K562 (cell line): ENCODE results near the gene STYXL1. TPM values are rescaled to one million over a fixed set of nuclear protein-coding genes. Genes with fewer than 3 reads are reported as not detected.
A peak's percentile ranks its signal among the peaks of the same experiment; 100 is the strongest.

Experiments used
- ATAC-seq: fragments of 200-7000 bp; cut with Tn5 transposase; 3 replicates; pipeline ENCODE4 v1.9.1; 2020; ENCODE audit warnings: moderate library complexity
- BruUV-seq: library from RNA; stranded (reverse); fragments of 400-500 nt; replicated peaks from 2 replicates; lab custom pipeline; 2021; lab: Mats Ljungman, UMichigan
- CTCF ChIA-PET: fragments of 300-600 bp; formaldehyde crosslinking; extraction: SDS; loops from one replicate; lab custom pipeline; 2021; ENCODE audit warnings: low intra/inter-chr PET ratio; lab: Yijun Ruan, JAX
- POLR2A ChIA-PET: fragments of 300-600, 350-650 bp; sonication (Branson Sonifier 250); formaldehyde crosslinking; extraction: SDS; loops from one replicate; lab custom pipeline; 2021; ENCODE audit warnings: antibody characterized with exemption, inconsistent platforms; lab: Yijun Ruan, JAX
- DNase-seq, 4 experiments: peaks; one replicate each; pipeline versions ENCODE4 v3.0.0 to v3.0.0-alpha.2; 2011 to 2018; ENCODE audit warnings: low spot score in 3 of 4, mixed read lengths in 3 of 4; ENCODE audit errors: extremely low read depth in 1 of 4
- FAIRE-seq: peaks from 2 replicates; lab custom pipeline; 2011; peaks lifted over from hg19 to GRCh38; lab: Jason Lieb, UNC
- H2AFZ ChIP-seq: 2 replicates; pipeline ENCODE4 v1.6.0; 2011; ENCODE audit warnings: low read depth, low read length, control low read depth, inconsistent platforms
- H3K27ac ChIP-seq: fragments of 200-600 bp; 3 replicates; pipeline ENCODE4 v1.8.0; 2011; ENCODE audit warnings: low read depth, mild to moderate bottlenecking, control low read depth, inconsistent platforms, low read length, moderate library complexity, mixed read lengths; ENCODE audit errors: extremely low read depth
- H3K27me3 ChIP-seq, 2 experiments: fragments of 300-600 bp in 1 of 2; 2 replicates in 1 of 2; 3 replicates in 1 of 2; pipeline versions ENCODE4 v1.6.0 to v1.8.0; 2011; ENCODE audit warnings: inconsistent platforms in 2 of 2, low read length in 2 of 2, mild to moderate bottlenecking in 1 of 2, mixed read lengths in 1 of 2, moderate library complexity in 1 of 2; ENCODE audit not compliant: control insufficient read depth in 2 of 2, insufficient read depth in 2 of 2
- H3K36me3 ChIP-seq: fragments of 300-600 bp; 3 replicates; pipeline ENCODE4 v1.8.0; 2011; ENCODE audit warnings: mild to moderate bottlenecking, low read length, inconsistent platforms; ENCODE audit not compliant: control insufficient read depth, insufficient read depth
- H3K4me1 ChIP-seq, 2 experiments: fragments of 200-600 bp in 1 of 2; replicated peaks in 1 of 2; 2 replicates in 1 of 2; 3 replicates in 1 of 2; pipeline versions ENCODE4 v1.5.1 to v1.8.0; 2011; ENCODE audit warnings: inconsistent platforms in 2 of 2, low read length in 2 of 2, mild to moderate bottlenecking in 1 of 2, mixed read lengths in 1 of 2, moderate library complexity in 1 of 2; ENCODE audit not compliant: control insufficient read depth in 2 of 2, insufficient read depth in 2 of 2
- H3K4me2 ChIP-seq: 2 replicates; pipeline ENCODE4 v1.6.1; 2011; ENCODE audit warnings: low read length, control low read depth, inconsistent platforms, mixed read lengths; ENCODE audit not compliant: insufficient read depth
- H3K4me3 ChIP-seq: fragments of 200-600 bp; sonication (generic), shearing (Covaris generic); 2 replicates; pipeline ENCODE4 v1.5.1; 2016; ENCODE audit warnings: control low read depth, inconsistent platforms
- H3K79me2 ChIP-seq: fragments of 200-600 bp; 3 replicates; pipeline ENCODE4 v1.8.0; 2011; ENCODE audit warnings: low read length, inconsistent platforms; ENCODE audit not compliant: control insufficient read depth, insufficient read depth
- H3K9ac ChIP-seq, 2 experiments: 2 replicates each; pipeline versions ENCODE4 v1.6.0 to v1.6.1; 2011; ENCODE audit warnings: low read depth in 2 of 2, low read length in 2 of 2, control low read depth in 1 of 2, inconsistent platforms in 1 of 2, mild to moderate bottlenecking in 1 of 2, mixed read lengths in 1 of 2; ENCODE audit not compliant: insufficient read depth in 1 of 2
- H3K9me1 ChIP-seq: one replicate; pipeline ENCODE4 v1.6.0; 2011; ENCODE audit warnings: inconsistent platforms, mild to moderate bottlenecking, low read length, moderate library complexity; ENCODE audit not compliant: control insufficient read depth, insufficient read depth
- H3K9me3 ChIP-seq: replicated peaks from 2 replicates; pipeline ENCODE4 v1.5.1; 2011; ENCODE audit warnings: low read depth, low read length, inconsistent platforms; ENCODE audit not compliant: control insufficient read depth, insufficient read depth
- H4K20me1 ChIP-seq: replicated peaks from 2 replicates; pipeline ENCODE4 v1.6.1; 2011; ENCODE audit warnings: low read length, inconsistent platforms, mixed read lengths; ENCODE audit not compliant: control insufficient read depth, insufficient read depth
- ARID4B ChIP-seq: sonication (generic); formaldehyde crosslinking; IDR thresholded peaks from 2 replicates; pipeline ENCODE4 v1.8.0; 2022; ENCODE audit warnings: mild to moderate bottlenecking, missing genetic modification reagents
- ARNT ChIP-seq, 2 experiments: fragments of 450-650 bp; IDR thresholded peaks; 2 replicates each; pipeline ENCODE4 v1.6.1; 2016; ENCODE audit warnings: mild to moderate bottlenecking in 1 of 2
- CEBPG ChIP-seq, 3 experiments: fragments of 200-800 bp in 1 of 3; sonication (Bioruptor generic) in 1 of 3; sonication (generic) in 1 of 3; formaldehyde crosslinking in 1 of 3; IDR thresholded peaks in 2 of 3; conservative IDR thresholded peaks in 1 of 3; 2 replicates each; pipeline versions ENCODE4 v1.6.1 to v1.8.0; 2016 to 2022; ENCODE audit warnings: missing compliant biosample characterization in 2 of 3, missing genetic modification characterization in 2 of 3, mild to moderate bottlenecking in 1 of 3, missing genetic modification reagents in 1 of 3
- FOXK1 ChIP-seq: sonication (generic); formaldehyde crosslinking; IDR thresholded peaks from 2 replicates; pipeline ENCODE4 v1.8.0; 2022; ENCODE audit warnings: missing genetic modification reagents, mild to moderate bottlenecking, borderline replicate concordance
- POLR2G ChIP-seq: fragments of 200-400 bp; formaldehyde crosslinking; IDR thresholded peaks from 2 replicates; pipeline ENCODE4 v1.6.1; 2017; ENCODE audit warnings: low read depth, mild to moderate bottlenecking, antibody characterized with exemption, low read length, moderate library complexity
- RBFOX2 ChIP-seq: fragments of 200-400 bp; formaldehyde crosslinking; IDR thresholded peaks from 2 replicates; pipeline ENCODE4 v1.6.1; 2017; ENCODE audit warnings: low read depth, mild to moderate bottlenecking, low read length, moderate library complexity
- TARDBP ChIP-seq: fragments of 450-650 bp; IDR thresholded peaks from 2 replicates; pipeline ENCODE4 v1.6.1; 2016
- TGIF2 ChIP-seq: sonication (generic); formaldehyde crosslinking; IDR thresholded peaks from 2 replicates; pipeline ENCODE4 v1.8.1; 2022; ENCODE audit warnings: mild to moderate bottlenecking, missing genetic modification reagents, moderate library complexity
- XRCC5 ChIP-seq: fragments of 200-400 bp; formaldehyde crosslinking; IDR thresholded peaks from 2 replicates; pipeline ENCODE4 v1.6.1; 2017; ENCODE audit warnings: low read depth, mild to moderate bottlenecking, low read length
- ZC3H4 ChIP-seq: sonication (generic); formaldehyde crosslinking; IDR thresholded peaks from 2 replicates; pipeline ENCODE4 v1.9.0; 2021; ENCODE audit warnings: missing genetic modification reagents, borderline replicate concordance
- ZNF23 ChIP-seq: fragments of 250-450 bp; sonication (Bioruptor Pico); IDR thresholded peaks from 2 replicates; pipeline ENCODE4 v1.4.0; 2020; ENCODE audit warnings: mild to moderate bottlenecking
- WGBS: fragments of 100-300 bp; shearing (Covaris generic); methylation state at CpG from one replicate; pipeline ENCODE4 v1.1.6; 2016; ENCODE audit warnings: low coverage, mixed read lengths; ENCODE audit not compliant: insufficient coverage; ENCODE audit errors: missing lambda C conversion rate; 5-methylcytosine and 5-hydroxymethylcytosine counted together
- in situ Hi-C: fragments of 300-500 bp; cut with MboI; formaldehyde crosslinking; loops from 4 replicates; pipeline ENCODE4 v1.15.0; 2018; ENCODE audit warnings: inconsistent platforms, mixed read lengths
- intact Hi-C: fragments of 100-400 bp; cut with micrococcal nuclease; formaldehyde crosslinking; loops from 2 replicates; pipeline ENCODE4 v1.14.2; 2022
- polyA plus RNA-seq, 8 experiments: library from polyadenylated mRNA; depleted of rRNA in 4 of 8; stranded (reverse) in 5 of 8; unstranded in 3 of 8; fragments of >200 nt; fragmentation: Nextera tagmentation in 2 of 8; fragmentation: Illumina TruSeq in 1 of 8; extraction: Ambion mirVana in 2 of 8; extraction: Trizol in 1 of 8; gene quantifications; 2 replicates each; pipeline versions ENCODE4 v1.2.1 to v1.2.3, GENCODE V29; 2011 to 2014; ENCODE audit warnings: inconsistent platforms in 1 of 8, missing spikeins in 1 of 8
- total RNA-seq, 7 experiments: library from RNA; depleted of rRNA in 6 of 7; stranded (reverse); fragments of >200 nt in 6 of 7; fragmentation: Illumina TruSeq in 2 of 7; extraction: Trizol in 2 of 7; gene quantifications; 2 replicates each; pipeline versions ENCODE4 v1.2.1 to v1.2.3, GENCODE V29; 2011 to 2021; ENCODE audit warnings: low replicate concordance in 1 of 7
- TF ChIP-seq, protein P1 (sequence below), 3 experiments: IDR thresholded peaks in 2 of 3; conservative IDR thresholded peaks in 1 of 3; 2 replicates each; pipeline ENCODE4 v1.5.1; 2011 to 2012; ENCODE audit warnings: low read length in 3 of 3, mild to moderate bottlenecking in 3 of 3, control low read depth in 2 of 3, improper control_type of control experiment in 1 of 3, inconsistent platforms in 1 of 3, low read depth in 1 of 3, mixed read lengths in 1 of 3, moderate library complexity in 1 of 3; ENCODE audit not compliant: insufficient read depth in 2 of 3

Gene STYXL1
- total and polyA plus RNA-seq, 9 of the 15 experiments (the other 6 are each of a cell fraction or from before 2014, with no cell fraction given), result 36.5 to 97.2 (median 49.9) TPM

GRCh38 chr7:76063114-76063513 is 15.3 kb upstream of the STYXL1 start:
- 96% methylated on average over 9 of the region's 10 CpGs for WGBS
- H3K27me3 ChIP-seq, result no peaks in the 10 kb centered on the region
- H4K20me1 ChIP-seq, result peaks cover 24% of the 10 kb centered on the region
- FAIRE-seq (no peak), ATAC-seq (no peak), DNase-seq (no peak)
- H3K9me1 ChIP-seq, result no peaks in the 10 kb centered on the region
- intact Hi-C loops (no loop called here), in situ Hi-C loops (no loop called here)
- peaks cover 0 to 16% of the 10 kb centered on the region in 2 experiments; a peak in 2 of 5 replicates for H3K4me1 ChIP-seq
- H3K36me3 ChIP-seq, result peaks cover 90% of the 10 kb centered on the region
- ChIA-PET CTCF (no interaction called here), POLR2A (interaction anchor here (0.7 to 1.3 kb wide), 5 partner anchors 8 to 103 kb away, joined by 3 to 6 read pairs (median 3); no protein-coding TSS in a partner anchor)
- no peak overlapping the region for H3K4me3 ChIP-seq
- TF ChIP-seq TGIF2 (CRISPR knock-in tag) (no peak), ZC3H4 (CRISPR knock-in tag) (no peak), ARNT (IDR thresholded peaks at IDR 0.05) (no peak), XRCC5 (no peak), ZNF23 (CRISPR knock-in tag) (no peak), FOXK1 (CRISPR knock-in tag) (no peak), ARID4B (CRISPR knock-in tag) (no peak), TARDBP (no peak), RBFOX2 (peak; percentile 47), CEBPG (CRISPR knock-in tag; IDR thresholded peaks at IDR 0.05) (no peak), CEBPG (tag; conservative IDR thresholded peaks at IDR 0.05 in 1 of 2, IDR thresholded peaks at IDR 0.05 in 1 of 2) (no peak), POLR2G (peak; percentile 66)
- TF ChIP-seq, protein P1, sequence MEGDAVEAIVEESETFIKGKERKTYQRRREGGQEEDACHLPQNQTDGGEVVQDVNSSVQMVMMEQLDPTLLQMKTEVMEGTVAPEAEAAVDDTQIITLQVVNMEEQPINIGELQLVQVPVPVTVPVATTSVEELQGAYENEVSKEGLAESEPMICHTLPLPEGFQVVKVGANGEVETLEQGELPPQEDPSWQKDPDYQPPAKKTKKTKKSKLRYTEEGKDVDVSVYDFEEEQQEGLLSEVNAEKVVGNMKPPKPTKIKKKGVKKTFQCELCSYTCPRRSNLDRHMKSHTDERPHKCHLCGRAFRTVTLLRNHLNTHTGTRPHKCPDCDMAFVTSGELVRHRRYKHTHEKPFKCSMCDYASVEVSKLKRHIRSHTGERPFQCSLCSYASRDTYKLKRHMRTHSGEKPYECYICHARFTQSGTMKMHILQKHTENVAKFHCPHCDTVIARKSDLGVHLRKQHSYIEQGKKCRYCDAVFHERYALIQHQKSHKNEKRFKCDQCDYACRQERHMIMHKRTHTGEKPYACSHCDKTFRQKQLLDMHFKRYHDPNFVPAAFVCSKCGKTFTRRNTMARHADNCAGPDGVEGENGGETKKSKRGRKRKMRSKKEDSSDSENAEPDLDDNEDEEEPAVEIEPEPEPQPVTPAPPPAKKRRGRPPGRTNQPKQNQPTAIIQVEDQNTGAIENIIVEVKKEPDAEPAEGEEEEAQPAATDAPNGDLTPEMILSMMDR (IDR thresholded peaks at IDR 0.05 in 2 of 3, conservative IDR thresholded peaks at IDR 0.05 in 1 of 3; ENCODE audit: insufficient read depth in 2 of 3, low read depth in 1 of 3, low read length in 3 of 3), result no peak
- no peak overlapping the region for H3K27ac ChIP-seq
- H3K79me2 ChIP-seq, result no peaks in the 10 kb centered on the region
- H3K4me2 ChIP-seq, result no peak overlapping the region
- H2AFZ ChIP-seq, result no peak overlapping the region
- BruUV-seq, result no TSS peak
- H3K9me3 ChIP-seq, result no peaks in the 10 kb centered on the region
- H3K9ac ChIP-seq, result peak overlapping the region in 1 of 2 experiments; percentile 70; a peak in 2 of 4 replicates
